Stimulated activated CD4-positive, alpha-beta T cell treated with anti-CD3 and anti-CD28 coated beads, Interleukin-12 subunit alpha, Interleukin-12 subunit beta, amount 100 ng/mL, for 24 hours (primary cell): Measurements from ENCODE around the gene SMYD3.
"Not testable (repeated sequence)": the region's sequence is repeated elsewhere in the genome, so short reads cannot be mapped to it uniquely, and the experiment has no call there.

Source experiments
- DNase-seq, 2 experiments: peaks; one replicate each; pipeline ENCODE4 v3.0.0-alpha.2; 2020; ENCODE audit warnings: low read depth in 2 of 2

The SMYD3 gene

GRCh38 chr1:245840971-245841370, 666.1 kb downstream of the SMYD3 start:
- DNase-seq, result no peak

GRCh38 chr1:245837718-245838117, 669.4 kb downstream of the SMYD3 start:
- DNase-seq, result no peak

- no peak for DNase-seq
Observed at GRCh38 chr1:245835386-245835785, 671.7 kb downstream of the SMYD3 start.

- DNase-seq, result no peak
Observed at GRCh38 chr1:245834002-245834401, 673.1 kb downstream of the SMYD3 start.

GRCh38 chr1:245832771-245833527, 674.1 kb downstream of the SMYD3 start:
- no peak for DNase-seq

- DNase-seq, result no peak
Observed at GRCh38 chr1:245831518-245831917, 675.6 kb downstream of the SMYD3 start.

GRCh38 chr1:245829826-245830225, 677.3 kb downstream of the SMYD3 start:
- no peak for DNase-seq

- no peak for DNase-seq
Observed at GRCh38 chr1:245829194-245829593, 677.9 kb downstream of the SMYD3 start.

- DNase-seq, result no peak
Observed at GRCh38 chr1:245827301-245827700, 679.8 kb downstream of the SMYD3 start.

- no peak for DNase-seq
Observed at GRCh38 chr1:245825128-245825901, 681.8 kb downstream of the SMYD3 start.

GRCh38 chr1:245823408-245824147, 683.5 kb downstream of the SMYD3 start:
- DNase-seq, result no peak

- no peak for DNase-seq
Observed at GRCh38 chr1:245822996-245823395, 684.1 kb downstream of the SMYD3 start.

GRCh38 chr1:245818363-245818762, 688.7 kb downstream of the SMYD3 start:
- DNase-seq, result not testable (repeated sequence)

GRCh38 chr1:245816496-245816895, 690.6 kb downstream of the SMYD3 start:
- not testable (repeated sequence) for DNase-seq

GRCh38 chr1:245814651-245815050, 692.4 kb downstream of the SMYD3 start:
- no peak for DNase-seq

GRCh38 chr1:245812278-245812677, 694.8 kb downstream of the SMYD3 start:
- no peak for DNase-seq

GRCh38 chr1:245810789-245811337, 696.2 kb downstream of the SMYD3 start:
- no peak for DNase-seq

- DNase-seq, result no peak
Observed at GRCh38 chr1:245810181-245810769, 696.8 kb downstream of the SMYD3 start.

GRCh38 chr1:245809361-245809760, 697.7 kb downstream of the SMYD3 start:
- DNase-seq, result no peak

- DNase-seq, result no peak
Observed at GRCh38 chr1:245807954-245808719, 698.9 kb downstream of the SMYD3 start.

- DNase-seq, result no peak
Observed at GRCh38 chr1:245807306-245807705, 699.8 kb downstream of the SMYD3 start.
